Stimulated activated CD4-positive, alpha-beta T cell treated with anti-CD3 and anti-CD28 coated beads, Interleukin-1b, Interleukin-23, amount 100 ng/mL, for 1 hour (primary cell): Measurements from ENCODE around the gene DNAH8.
"Not testable (repeated sequence)": the region's sequence is repeated elsewhere in the genome, so short reads cannot be mapped to it uniquely, and the experiment has no call there.

Experiments
- DNase-seq, 2 donors: peaks; one replicate each; pipeline ENCODE4 v3.0.0-alpha.2; 2020; ENCODE audit warnings: low read depth in 2 of 2

The DNAH8 gene

DNA sequence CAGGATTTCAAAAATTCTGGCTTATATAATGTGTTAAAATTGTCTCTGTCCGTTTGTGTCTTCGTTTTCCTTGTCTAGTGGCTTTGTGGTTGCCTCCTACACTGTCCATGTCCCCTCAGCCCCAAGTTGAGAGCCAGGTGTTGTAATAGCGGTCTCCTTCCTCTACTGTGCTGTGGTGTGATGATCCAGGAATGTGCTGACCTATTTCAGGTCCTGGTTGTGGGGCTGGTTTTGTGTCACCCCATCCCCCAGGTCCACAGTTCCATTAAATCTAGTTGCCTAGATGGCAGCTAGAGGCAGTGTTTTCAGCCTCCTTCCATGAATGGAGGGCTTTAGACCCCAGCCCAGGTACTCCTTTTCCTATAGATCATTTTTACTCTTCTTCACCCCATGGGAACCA, 128.7 kb downstream of the DNAH8 start:
- DNase-seq = no peak

DNA sequence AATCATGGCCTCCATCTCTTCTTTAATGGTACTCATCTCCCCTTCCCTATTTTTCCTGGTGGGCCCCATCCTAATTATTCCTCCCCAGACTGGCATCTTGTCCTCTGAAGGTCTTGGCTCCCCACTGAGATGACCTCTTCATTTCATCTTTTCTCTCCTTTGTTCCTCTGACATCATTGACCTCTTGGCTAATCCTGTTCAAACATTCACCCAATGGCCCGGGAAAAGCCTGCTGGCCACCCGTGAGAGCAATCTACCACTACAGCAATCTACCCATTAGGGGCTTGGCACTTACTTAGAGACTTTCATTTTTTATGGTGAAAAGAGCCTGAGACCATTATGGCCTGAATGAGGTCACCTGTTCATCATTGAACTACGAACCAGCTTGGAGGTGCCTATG, 130.8 kb downstream of the DNAH8 start:
- DNase-seq = no peak

DNA sequence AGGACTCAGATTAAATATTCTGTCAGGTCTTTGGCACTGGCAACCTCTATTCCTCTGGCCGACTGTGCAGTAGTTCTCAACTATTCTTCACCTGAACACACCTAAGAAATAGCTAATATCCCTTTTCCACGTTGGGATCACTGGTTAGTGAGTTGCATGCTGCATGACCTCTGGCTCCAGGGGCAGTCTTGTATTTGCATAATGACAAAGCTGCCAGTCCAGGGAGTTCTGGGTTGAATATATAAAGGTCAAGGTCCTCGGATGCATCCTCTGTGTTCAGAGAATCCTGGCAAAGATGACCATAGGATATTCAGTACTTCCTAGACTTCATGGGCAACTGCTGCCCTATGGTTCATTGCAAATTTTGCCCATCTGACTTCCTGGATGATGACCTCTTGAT, 131.2 kb downstream of the DNAH8 start:
- DNase-seq = no peak

DNA sequence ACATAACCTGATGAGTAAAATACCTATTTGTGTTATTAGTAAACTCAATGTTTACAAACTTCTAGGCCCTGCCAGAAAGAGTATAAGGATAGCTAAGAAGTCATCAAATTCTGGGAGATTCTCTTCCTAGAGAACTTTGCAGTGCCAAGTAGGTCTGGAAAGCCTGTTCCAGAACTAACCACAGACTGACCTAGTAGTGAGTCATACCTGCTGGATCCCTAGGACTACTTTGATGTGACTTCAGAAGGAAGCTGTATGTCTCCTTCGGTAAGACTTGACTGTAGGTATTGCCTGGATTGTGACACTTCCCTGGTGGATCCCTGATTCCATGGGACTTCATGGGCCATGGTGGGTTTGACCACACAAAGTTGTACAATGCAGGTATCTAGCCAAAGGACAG, 131.7 kb downstream of the DNAH8 start:
- no peak for DNase-seq

DNA sequence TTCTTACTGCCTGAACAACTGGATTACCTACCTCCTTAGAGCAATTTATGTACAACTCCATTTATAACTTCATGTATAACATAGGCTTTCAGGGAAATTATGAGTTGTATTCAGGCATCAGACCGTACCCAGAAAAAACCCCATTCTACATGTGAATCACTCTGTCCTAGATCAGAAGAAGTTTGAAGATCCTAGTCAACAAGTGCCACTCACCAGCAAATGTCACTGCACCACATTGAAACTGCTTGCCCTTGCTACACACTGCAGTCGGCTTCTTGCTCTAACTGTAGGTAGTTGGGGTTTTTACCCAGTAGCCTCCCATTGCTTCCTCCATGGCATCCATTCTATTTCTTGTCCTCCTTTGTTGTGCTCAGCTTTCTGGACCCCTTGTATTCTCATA, 132.4 kb downstream of the DNAH8 start:
- no peak for DNase-seq

DNA sequence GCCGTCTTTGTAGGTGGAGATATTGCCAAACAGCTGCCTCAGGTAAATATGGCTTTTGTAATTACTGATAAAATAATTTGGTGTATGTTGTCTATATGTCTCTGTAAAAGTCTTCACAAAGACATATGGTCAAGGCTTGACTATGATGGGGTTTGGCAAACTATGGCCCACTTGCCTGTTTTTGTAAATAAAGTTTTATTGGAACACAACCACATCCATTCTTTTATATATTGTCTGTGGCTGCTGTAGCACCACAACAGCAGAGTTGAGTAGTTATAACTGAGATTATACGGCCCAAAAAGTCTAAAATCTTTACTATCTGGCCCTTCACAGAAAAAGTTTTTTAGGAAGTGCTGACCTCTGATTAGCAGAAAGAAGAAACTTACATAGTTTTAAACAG, 133.6 kb downstream of the DNAH8 start:
- DNase-seq = no peak

DNA sequence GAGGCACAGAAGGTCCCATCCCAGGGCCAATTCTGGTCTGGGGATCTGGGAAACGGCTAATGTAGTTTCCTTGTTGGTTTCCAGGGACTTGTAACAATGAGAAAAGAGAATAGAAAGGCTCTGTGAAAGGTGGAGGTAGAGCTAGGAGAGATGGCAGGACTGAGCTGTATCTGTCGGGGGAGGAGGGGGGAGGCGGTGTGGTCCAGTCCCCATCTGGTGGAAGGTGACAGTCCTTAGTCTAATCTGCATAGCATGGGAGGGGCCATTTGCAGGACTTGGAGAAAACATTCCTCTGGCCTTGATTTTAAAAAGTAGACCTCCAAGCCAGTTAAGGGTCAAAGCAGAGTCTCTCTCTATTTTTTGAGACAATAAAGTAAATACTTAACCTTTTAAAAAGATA, 137.1 kb downstream of the DNAH8 start:
- no peak for DNase-seq

DNA sequence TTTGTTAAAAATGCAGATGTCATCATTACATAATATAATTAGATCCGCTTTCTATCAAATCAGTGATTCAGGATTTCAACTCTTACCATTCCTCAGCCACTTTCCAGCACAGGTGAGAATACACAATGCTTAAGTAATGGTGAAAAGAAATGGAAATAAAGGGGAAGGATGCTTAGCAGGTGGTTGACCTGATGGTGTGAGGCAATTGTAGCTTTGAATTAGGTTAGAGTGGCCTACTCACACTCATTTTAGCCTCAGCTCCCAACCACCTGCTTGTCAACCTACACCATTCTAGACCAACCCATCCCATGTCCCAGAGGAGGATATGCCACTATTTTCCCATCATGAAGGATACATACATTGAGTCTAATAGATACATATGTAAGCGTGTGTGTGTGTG, 138.1 kb downstream of the DNAH8 start:
- no peak for DNase-seq

DNA sequence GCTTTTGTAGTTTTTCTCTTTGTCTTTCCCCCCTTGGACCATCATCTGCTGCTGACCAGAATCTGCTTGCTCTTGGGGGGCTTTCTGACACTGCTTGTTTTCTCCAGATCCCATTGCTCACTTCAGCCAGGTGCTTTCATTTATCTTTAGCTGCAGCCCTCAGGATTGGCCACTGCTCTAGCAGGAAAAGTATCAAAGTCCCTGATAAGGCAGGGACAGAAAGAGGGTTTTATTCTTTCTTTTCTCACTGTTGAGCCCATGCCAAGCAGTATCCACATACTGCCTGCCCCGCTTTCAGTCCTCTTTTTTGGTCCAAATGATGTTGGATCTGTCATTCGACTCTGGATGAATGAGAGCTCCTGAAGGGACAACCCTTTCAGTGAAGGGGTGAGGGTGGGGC, 141.4 kb downstream of the DNAH8 start:
- DNase-seq = no peak

DNA sequence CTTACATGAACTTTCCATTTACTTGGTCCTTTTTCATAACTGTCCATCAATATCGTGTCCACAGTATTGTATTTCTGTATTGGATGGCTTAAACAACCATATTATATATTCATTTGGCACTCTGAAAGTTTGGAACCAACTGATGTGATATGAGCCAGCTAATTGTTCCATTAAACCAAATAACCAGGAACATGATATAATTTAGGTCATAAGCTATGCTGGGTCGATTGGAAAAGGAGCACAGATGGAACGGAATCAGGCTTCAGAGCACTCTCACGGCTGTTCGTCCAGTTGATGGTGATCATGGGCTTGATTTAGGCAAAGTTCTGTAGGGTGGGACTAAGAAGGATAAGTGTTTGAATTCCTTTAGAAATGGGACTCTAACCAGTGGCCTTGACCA, 142.7 kb downstream of the DNAH8 start:
- DNase-seq = no peak

DNA sequence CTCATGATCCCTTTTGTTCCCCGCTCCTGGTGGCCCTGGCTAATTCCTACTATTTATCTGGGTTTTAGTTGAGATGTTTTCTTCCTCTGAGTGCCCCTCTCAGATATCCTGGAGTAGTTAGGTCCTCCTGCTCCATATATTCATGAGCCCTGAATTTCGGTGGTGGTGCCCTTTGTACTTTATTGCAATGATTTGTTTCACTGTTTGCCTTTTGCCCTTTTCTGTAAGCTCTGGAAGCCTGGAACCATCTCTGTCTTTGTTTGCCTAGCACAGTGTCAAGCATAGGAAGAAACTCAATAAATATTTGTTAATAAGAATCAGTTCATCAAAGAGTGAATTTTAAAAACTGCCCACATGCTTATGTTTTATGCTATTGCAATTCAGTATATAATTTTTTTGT, 144.9 kb downstream of the DNAH8 start:
- no peak for DNase-seq

DNA sequence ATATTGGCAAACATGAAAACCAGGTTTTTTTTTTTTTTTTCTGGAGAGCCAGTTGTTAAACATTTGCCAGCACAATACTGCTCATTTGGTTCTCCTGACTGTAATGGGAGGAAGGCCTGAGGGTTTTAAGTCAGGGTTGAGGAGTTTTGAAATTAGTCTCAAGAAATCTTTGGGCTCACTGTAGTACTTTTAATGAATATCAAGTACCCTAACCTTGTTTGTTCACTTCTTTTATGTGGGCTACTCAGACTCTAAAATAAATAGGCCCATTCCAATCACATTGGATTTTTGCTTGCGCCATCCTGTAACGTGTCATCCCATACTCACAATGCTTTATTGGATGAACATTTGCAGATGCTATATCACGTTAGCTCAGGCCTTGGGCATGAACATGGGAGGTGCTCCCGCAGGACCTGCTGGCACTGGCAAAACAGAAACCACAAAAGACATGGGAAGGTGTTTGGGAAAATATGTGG, 146.9 kb downstream of the DNAH8 start:
- no peak for DNase-seq

DNA sequence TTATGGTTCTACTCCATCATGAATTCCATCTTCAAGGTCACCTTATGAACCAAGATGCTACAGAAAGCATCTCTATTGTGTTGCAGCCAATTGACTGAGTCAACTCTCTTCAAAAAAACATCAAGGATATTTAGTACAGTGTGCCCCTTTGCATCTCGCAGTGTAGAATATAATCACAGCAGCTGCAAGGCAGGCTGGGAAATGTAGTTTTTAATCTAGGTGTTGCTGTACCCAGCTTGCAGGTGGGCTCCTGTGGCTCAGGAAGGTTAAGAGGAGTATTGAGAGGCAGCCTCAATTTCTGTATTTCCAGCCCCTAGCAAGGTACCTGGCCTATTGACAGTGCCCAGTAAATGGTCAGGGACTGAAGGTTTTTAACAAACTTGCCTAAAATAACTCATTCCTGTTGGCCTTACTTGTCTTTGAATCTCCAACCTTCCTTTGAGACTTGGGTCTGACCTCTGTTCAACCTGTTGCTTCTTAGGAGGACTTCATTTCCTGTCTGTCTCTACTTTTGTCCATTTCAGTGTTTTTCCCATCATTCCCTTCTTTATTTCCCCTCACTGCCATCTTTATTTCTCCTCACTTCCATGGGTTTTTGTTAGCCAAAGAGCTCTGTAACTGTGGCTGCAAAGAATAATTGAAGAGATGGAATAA, 150.5 kb downstream of the DNAH8 start:
- no peak for DNase-seq

DNA sequence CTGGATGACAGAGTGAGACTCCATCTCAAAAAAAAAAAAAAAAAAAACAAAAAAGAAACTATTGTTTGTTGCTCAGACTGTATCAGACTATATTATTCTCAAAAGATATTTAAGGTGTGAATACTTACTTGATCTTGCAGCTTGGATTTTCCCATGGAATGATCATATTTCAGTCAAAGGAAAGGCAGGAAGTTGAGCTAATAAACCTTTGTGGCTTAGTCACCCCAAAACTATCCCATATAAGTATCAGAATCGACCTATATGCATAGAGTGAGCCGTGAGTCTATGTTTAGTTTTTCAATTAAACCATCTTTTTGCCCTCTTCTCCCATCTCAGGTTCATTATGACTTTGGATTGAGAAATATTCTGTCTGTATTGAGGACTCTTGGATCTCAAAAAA, 152.6 kb downstream of the DNAH8 start:
- DNase-seq = no peak

DNA sequence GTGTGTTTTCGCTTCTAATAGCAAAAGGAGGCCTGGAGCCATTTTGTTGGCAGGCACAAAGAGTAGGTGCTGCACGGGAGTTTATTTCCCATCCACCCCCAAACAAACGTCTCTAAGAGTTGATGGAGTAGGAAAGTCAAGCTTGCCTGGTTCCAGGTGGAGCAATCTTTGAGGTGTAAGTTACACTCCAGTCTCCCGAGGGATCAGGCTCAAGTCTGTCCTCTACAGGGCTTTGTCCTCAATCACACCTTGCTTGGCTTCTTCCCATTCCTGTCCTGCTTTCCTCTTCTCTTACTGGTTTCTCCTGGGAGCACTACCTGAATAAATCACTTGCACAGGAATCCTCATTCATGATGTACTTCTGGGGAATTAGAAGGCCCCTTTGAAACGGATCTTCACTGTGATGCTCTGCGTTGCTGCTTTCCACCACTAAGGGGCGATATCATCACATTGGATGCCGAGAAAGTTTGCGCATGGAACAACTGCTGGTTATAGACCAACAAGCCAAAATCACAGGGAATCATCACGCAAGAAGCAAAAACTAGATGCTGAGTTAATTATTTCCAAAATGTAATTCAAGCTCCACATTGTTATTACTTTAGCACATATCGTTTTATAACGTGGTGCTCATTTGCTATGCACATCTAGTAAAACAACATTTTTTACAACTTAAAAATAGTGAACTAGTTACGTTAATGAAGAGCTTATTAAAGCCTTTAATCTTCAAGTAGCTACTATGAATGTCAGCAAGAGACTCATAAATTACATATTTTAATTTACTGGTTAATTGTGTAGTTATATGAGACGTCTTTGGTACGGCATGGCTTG, 156.8 kb downstream of the DNAH8 start:
- peak; percentile 16 to 24 for DNase-seq

DNA sequence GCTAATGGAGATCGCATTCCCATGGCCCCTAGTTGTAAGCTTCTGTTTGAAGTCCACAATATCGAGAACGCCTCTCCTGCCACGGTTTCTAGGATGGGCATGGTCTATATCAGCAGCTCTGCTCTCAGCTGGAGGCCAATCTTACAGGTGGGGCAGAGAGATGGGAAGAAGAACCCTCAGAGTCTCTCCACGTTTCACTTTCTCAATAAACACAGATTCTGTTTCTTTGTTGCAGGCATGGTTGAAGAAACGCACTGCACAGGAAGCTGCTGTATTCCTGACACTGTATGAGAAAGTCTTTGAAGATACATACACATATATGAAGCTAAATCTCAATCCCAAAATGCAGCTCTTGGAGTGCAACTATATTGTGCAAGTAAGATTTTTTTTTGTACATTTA, 157.9 kb downstream of the DNAH8 start:
- no peak for DNase-seq

DNA sequence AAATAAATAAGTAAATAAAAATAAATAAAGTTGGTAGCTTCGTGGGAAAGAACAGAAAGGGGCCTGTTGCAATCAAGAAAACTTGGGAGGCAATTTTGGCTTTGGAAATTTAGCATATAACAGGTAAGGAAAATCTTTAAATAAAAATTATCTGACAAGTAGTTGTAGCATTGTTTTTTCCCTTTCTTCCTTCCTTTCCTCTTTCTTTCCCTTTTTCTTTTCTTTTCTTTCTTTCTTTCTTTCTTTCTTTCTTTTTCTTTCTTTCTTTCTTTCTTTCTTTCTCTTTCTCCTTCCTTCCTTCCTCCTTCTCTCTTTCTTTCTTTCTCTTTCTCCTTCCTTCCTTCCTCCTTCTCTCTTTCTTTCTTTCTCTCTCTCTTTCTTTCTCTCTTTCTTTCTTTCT, 158.7 kb downstream of the DNAH8 start:
- not testable (repeated sequence) for DNase-seq

DNA sequence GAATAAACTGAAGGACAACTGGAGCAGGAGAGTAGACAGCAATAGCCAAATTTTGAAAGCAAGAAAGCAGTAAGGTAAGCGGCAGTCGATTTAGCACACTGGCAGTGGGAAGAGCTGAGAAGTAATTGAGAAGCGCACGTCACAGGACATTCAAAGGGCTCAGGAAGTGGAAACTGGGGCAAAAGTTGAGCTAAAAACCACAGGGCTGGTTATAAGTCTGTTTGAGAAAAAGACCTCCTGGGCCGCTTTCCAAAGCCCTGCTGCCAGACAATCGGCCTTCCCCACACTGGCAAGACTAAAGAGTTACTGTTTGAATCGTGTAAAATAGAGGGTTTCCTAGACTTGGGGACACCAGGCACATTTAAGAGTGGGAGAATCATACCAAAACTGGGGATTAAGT, 161.4 kb downstream of the DNAH8 start:
- DNase-seq = peak in 1 of 2 donors; percentile 3

DNA sequence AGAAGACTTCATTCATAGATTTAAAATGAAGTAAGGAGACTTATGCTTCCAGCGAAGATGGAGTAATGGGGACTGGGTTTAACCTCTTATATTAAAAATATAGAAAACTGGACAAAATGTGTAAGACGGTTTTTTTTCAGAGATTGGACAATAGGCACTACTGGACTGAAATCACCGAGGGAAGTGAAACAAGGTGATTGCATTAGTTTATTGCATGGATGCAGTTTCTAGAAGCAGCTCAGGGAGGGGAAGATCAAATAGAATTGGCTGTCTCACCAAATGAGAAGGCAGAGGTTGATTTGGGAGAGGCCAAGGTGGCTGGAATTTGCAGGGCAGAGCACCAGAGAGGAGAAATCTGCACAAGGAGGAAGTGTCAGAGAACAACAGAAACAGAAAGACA, 162.6 kb downstream of the DNAH8 start:
- DNase-seq = no peak

DNA sequence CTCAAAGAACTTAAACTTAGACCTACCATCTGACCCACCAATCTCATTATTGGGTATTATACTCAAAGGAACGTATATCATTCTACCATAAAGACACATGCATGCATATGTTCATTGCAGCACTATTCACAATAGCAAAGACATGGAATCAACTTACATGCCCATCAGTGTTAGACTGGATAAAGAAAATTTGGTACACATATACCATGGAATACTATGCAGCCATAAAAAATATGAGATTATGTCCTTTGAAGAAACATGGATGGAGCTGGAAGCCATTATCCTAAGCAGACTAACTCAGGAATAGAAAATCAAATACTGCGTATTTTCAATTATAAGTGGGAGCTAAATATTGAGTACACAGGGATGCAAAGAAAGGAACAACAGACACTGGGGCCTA, 167.0 kb downstream of the DNAH8 start:
- DNase-seq = no peak

DNA sequence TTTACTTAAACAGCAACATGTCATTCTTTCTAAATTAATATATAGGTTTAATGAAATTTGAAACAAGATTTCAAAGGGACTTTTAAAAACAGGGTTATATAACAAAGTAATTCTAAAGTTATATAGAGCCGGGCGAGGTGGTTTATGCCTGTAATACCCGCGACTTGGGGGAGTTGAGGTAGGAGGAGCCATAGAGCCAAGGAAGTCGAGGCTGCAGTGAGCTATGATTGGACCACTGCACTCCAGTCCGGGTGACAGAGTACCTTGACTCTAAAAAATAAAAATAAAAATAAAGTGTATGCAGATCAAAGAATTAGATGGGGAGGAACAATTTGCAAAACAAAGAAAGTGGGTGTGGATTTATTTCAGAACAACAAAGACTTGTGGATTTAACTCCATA, 182.4 kb downstream of the DNAH8 start:
- no peak for DNase-seq

DNA sequence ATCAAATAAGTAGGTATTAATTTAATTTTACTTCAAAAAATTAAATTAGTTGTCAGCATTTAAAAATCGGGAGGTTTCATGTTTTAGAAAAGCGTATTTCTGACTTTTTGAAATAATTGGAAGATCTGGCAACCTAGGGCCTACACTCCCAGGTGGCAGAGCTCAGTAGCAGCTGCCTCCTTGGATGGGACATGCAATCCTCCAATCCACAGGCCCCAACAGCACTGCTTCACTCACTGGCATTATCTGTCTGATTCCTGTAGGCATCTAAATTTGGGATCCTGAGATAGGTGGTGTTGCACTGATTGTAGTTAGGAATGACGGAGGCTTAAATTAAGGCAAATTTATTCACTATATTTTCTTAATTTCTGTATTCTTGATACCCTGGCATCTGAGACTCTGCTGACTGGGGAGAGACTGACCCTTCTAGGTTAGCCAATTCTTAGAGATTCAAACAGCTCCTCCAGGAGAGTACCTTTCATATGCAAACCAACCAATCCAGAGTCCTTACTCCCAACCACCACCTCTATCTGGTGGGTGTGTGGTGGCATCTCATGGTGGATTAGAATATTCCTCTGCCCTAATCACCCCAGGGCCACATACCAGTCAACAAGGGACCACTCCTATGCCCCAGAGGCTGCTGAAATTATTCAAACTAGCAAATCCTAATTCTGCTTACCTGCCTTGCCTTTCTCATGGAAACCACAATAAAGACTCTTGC, 186.9 kb downstream of the DNAH8 start:
- DNase-seq = no peak

DNA sequence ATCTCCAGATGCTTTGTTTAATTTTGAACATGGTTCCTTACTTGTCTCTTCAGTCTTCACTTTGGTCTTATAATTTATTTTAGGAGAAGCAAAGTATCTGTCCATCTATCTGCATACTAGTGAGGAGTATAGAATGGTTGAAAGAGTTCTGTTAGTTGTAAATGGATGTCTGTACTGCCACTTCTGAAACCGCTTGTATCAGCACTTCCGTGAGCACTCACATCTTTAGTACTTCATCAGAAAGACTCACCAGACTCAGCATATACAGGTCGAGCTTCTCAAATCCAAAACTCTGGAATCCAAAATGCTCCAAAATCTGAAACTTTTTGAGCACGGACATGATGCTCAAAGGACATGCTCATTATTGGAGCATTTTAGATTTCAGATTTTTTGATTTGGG, 191.5 kb downstream of the DNAH8 start:
- no peak for DNase-seq
